GM08714 (cell line): ENCODE data around the gene THSD7A.
"Not testable (repeated sequence)": the region's sequence is repeated elsewhere in the genome, so short reads cannot be mapped to it uniquely, and the experiment has no call there.

Experiments
- H3K4me3 ChIP-seq: fragments of 200-500 bp; sonication (Bioruptor generic); 2 replicates; pipeline ENCODE4 v1.5.1; 2014; ENCODE audit warnings: mild to moderate bottlenecking, low read length, inconsistent platforms
- ZNF274 ChIP-seq: IDR thresholded peaks from 2 replicates; pipeline ENCODE4 v1.6.1; 2012; ENCODE audit warnings: mild to moderate bottlenecking, low read depth, low read length

Gene THSD7A

GRCh38 chr7:11458736-11459483, 373.1 kb downstream of the THSD7A start:
- no peak for TF ChIP-seq ZNF274
- no peak overlapping the region for H3K4me3 ChIP-seq

DNA sequence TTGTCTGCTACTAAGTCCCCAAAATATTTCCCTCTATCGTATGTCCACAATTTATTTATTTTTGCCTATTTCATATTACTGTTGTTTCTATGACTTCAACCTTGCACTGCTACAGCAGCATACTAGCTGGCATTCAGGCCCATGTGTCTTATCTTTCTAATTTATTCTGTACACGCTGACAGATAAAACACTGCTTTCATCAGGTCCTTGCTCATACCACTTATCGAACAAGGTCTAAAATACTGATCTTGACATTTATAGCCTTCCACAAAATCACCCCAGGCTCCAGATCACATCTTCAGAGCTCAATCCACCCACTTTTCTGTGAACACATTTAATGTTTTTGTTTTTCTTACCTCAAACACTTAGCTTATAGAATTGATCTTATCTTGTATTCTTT, 374.6 kb downstream of the THSD7A start:
- no peak for TF ChIP-seq ZNF274

GRCh38 chr7:11456574-11456973, 375.4 kb downstream of the THSD7A start:
- H3K4me3 ChIP-seq, result no peak overlapping the region
- no peak for TF ChIP-seq ZNF274

More for the DNA sequence above, 374.6 kb downstream of the THSD7A start:
- no peak overlapping the region for H3K4me3 ChIP-seq

GRCh38 chr7:11452476-11452875, 379.5 kb downstream of the THSD7A start:
- TF ChIP-seq ZNF274, result no peak
- H3K4me3 ChIP-seq, result no peak overlapping the region

GRCh38 chr7:11450281-11450680, 381.7 kb downstream of the THSD7A start:
- no peak for TF ChIP-seq ZNF274

GRCh38 chr7:11449316-11449715, 382.7 kb downstream of the THSD7A start:
- no peak for TF ChIP-seq ZNF274
- no peak overlapping the region for H3K4me3 ChIP-seq

More at GRCh38 chr7:11450281-11450680, 381.7 kb downstream of the THSD7A start:
- H3K4me3 ChIP-seq, result no peak overlapping the region

DNA sequence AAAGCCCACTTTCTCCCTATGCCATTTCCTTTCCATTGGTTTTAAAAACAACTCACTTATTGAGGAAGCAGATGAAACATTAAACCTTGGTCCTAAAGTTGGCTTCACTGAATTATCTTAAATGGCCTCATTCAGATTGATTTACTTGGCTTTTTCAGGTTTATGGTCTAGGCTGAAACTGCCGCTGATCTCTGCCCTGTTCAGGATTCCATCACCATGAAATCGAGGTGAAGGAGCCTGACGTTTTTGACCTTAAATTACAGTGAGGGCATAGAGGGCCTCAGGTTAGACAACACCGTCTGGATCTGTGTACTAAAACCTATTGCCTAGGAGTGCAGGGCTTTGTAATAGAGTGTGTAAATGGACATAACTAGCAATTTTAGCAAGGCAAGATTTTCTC, 383.7 kb downstream of the THSD7A start:
- TF ChIP-seq ZNF274, result no peak
- H3K4me3 ChIP-seq, result no peak overlapping the region

- no peak for TF ChIP-seq ZNF274
- no peak overlapping the region for H3K4me3 ChIP-seq
These were observed 384.9 kb downstream of the THSD7A start for GRCh38 chr7:11447106-11447505.

- H3K4me3 ChIP-seq, result not testable (repeated sequence)
These were observed 388.1 kb downstream of the THSD7A start for GRCh38 chr7:11443934-11444333.

- TF ChIP-seq ZNF274, result no peak
- H3K4me3 ChIP-seq, result no peak overlapping the region
These were observed 394.0 kb downstream of the THSD7A start for GRCh38 chr7:11437994-11438393.

GRCh38 chr7:11436773-11437524, 395.0 kb downstream of the THSD7A start:
- TF ChIP-seq ZNF274, result no peak
- H3K4me3 ChIP-seq, result no peak overlapping the region

- no peak for TF ChIP-seq ZNF274
- H3K4me3 ChIP-seq, result no peak overlapping the region
These were observed 395.7 kb downstream of the THSD7A start for GRCh38 chr7:11436316-11436715.

DNA sequence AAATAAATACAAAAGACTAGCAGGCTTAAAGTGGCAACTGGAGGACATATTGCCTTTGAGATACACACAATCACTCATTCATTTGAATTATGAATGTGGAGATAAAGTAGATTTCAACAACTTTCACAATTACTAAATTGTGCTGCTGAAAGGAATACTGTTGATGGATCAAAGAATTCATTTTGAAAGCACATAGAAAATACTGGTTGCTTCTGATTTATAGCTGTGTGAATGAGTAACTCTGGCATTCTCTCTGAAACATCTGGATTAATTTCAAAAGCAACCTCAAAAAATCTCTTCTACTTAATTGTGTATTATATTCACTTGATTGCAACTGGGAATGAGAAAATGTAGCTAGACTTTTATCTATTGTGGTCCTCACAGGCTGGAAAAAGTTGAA, 397.6 kb downstream of the THSD7A start:
- H3K4me3 ChIP-seq, result no peak overlapping the region
- TF ChIP-seq ZNF274, result no peak

DNA sequence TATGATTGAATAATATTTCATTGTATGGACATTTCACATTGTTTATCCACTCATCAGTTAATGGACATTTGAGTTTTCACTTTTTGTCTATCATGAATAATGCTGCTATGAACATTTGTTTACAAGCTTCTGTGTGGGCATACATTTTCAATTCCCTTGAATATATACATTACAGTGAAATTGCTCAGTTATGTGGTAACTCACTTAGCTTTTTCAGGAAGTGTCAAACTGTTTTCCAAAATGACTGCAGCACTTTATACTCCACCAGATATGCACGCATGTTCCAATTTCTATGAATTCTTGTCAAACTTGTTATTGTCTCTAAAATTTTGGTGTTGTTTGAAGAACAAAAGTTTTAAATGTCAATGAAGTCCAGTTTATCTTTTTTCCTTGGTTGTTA, 401.2 kb downstream of the THSD7A start:
- H3K4me3 ChIP-seq, result no peak overlapping the region
- no peak for TF ChIP-seq ZNF274

DNA sequence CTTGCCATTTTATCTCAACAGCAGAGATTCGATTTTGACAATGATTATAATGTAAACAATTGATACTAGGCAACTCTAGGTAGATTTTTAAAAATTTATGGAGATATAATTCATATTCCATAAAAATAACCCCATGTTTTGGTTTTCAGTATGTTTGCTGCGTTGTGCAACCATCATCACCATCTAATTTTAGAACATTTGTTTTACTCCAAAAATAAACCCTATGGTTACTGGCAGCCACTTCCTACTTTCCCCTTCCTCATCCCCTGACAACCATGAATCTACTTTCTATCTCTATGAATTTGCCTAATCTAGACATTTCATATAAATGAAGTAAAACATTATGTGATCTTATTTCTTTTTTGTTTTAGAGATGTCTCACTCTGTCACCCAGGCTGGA, 401.9 kb downstream of the THSD7A start:
- no peak overlapping the region for H3K4me3 ChIP-seq
- TF ChIP-seq ZNF274, result no peak
